Thoracic aorta (tissue), 2 donors: Measurements from ENCODE around the gene APOC3. TPM values are rescaled to one million over a fixed set of nuclear protein-coding genes. Genes with fewer than 3 reads are reported as not detected.

Source experiments
- ATAC-seq: fragments of 150-250 bp; one replicate; pipeline ENCODE4 v1.8.0; 2017; ENCODE audit warnings: low read depth; ENCODE audit not compliant: insufficient number of reproducible peaks, low FRiP score
- DNase-seq: peaks from one replicate; pipeline ENCODE4 v3.0.0-alpha.2; 2020; ENCODE audit warnings: low spot score
- H3K27ac ChIP-seq, 2 donors: fragments of 200-600 bp; sonication (generic); 1 replicate in 1 of 2; 2 replicates in 1 of 2; pipeline ENCODE4 v1.5.1; 2016; ENCODE audit warnings: mild to moderate bottlenecking in 2 of 2, moderate library complexity in 2 of 2
- H3K27me3 ChIP-seq: fragments of 200-600 bp; sonication (generic); replicated peaks from 2 replicates; pipeline ENCODE4 v1.6.0; 2016; ENCODE audit warnings: mild to moderate bottlenecking; ENCODE audit not compliant: insufficient read depth
- H3K36me3 ChIP-seq: fragments of 200-600 bp; sonication (generic); one replicate; pipeline ENCODE4 v1.5.1; 2016
- H3K4me1 ChIP-seq, 2 donors: fragments of 200-600 bp; sonication (generic); 1 replicate in 1 of 2; 2 replicates in 1 of 2; pipeline versions ENCODE4 v1.5.1 to v1.6.0; 2016; ENCODE audit warnings: low read depth in 2 of 2, mild to moderate bottlenecking in 1 of 2; ENCODE audit not compliant: control insufficient read depth in 1 of 2
- H3K4me3 ChIP-seq: fragments of 200-600 bp; sonication (generic); 2 replicates; pipeline ENCODE4 v1.5.1; 2016; ENCODE audit warnings: mild to moderate bottlenecking
- H3K9me3 ChIP-seq: fragments of 200-600 bp; sonication (generic); 2 replicates; pipeline ENCODE4 v1.5.1; 2016
- CTCF ChIP-seq: fragments of 200-600 bp; sonication (generic); IDR thresholded peaks from one replicate; pipeline ENCODE4 v1.5.1; 2019; ENCODE audit warnings: antibody characterized with exemption
- total RNA-seq, 2 donors: library from RNA; depleted of rRNA; stranded (reverse); fragments of >200 nt; gene quantifications; one replicate each; pipeline versions ENCODE4 v1.1.0 to v1.2.3, GENCODE V29; 2016

APOC3 gene
- total RNA-seq, 2 donors from 2014 or later = not detected

- TF ChIP-seq CTCF = no peak
- H3K9me3 ChIP-seq = no peaks in the 10 kb centered on the region
- ATAC-seq = no peak
- no peak overlapping the region for H3K4me3 ChIP-seq
- no peak overlapping the region for H3K27ac ChIP-seq
- peaks cover 51% of the 10 kb centered on the region for H3K36me3 ChIP-seq
- H3K4me1 ChIP-seq = no peaks in the 10 kb centered on the region
- H3K27me3 ChIP-seq = no peaks in the 10 kb centered on the region
- DNase-seq = no peak
These were observed 31.8 kb downstream of the APOC3 start for GRCh38 chr11:116861539-116861938.

DNA sequence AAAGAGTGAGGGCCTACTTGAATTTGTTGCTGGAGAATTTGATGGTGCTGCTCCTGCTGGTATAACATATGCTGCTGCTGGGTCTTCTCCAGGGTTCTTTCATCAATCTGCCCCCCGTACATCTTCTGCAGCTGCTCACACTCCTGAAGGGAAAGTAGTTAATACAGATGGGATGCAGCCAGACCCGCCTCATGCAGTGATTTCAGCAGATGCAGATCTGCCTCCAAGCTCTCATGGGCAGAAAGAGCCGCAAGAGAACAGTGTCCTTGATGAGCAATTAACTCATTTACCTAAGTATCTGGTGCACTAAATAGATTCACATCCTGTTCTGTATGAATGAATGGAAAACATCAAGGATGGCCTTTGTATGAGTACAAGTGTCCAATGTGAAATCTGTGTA is 32.5 kb downstream of the APOC3 start:
- ATAC-seq (no peak), DNase-seq (no peak)
- H3K9me3 ChIP-seq = no peaks in the 10 kb centered on the region
- H3K4me3 ChIP-seq = no peak overlapping the region
- H3K36me3 ChIP-seq = peaks cover 52% of the 10 kb centered on the region
- no peak for TF ChIP-seq CTCF
- no peaks in the 10 kb centered on the region for H3K27me3 ChIP-seq
- no peaks in the 10 kb centered on the region for H3K4me1 ChIP-seq
- H3K27ac ChIP-seq = no peak overlapping the region

- H3K36me3 ChIP-seq = peaks cover 55% of the 10 kb centered on the region
- no peak for ATAC-seq
These were observed 33.2 kb downstream of the APOC3 start for GRCh38 chr11:116862951-116863350.

DNA sequence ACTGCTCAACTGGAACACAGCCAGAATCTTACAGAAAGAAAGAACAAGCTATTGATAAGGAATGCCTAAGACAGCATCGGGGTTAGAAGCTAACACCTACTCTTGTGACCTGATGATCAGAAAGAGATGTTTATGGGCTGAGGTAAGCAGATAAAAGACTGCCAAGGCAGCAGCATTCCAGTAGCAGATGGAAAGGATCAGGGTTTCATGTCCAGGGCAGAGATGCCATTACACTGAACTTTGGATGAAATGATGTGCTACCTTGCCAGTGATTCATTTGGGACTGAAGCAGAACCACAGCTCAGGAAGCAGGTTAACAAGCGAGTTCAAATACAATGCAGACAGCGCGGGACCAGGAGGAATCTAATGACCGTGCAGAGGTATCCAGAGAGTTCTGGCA is 34.8 kb downstream of the APOC3 start:
- Histone ChIP-seq H3K4me3 (no peak overlapping the region), H3K9me3 (no peaks in the 10 kb centered on the region), H3K36me3 (peaks cover 52% of the 10 kb centered on the region), H3K4me1 (no peaks in the 10 kb centered on the region), H3K27me3 (no peaks in the 10 kb centered on the region), H3K27ac (no peak overlapping the region)
- no peak for ATAC-seq
- no peak for TF ChIP-seq CTCF
- DNase-seq = no peak

More at GRCh38 chr11:116862951-116863350, 33.2 kb downstream of the APOC3 start:
- H3K27me3 ChIP-seq = no peaks in the 10 kb centered on the region
- H3K4me3 ChIP-seq = no peak overlapping the region
- H3K9me3 ChIP-seq = no peaks in the 10 kb centered on the region
- H3K27ac ChIP-seq = no peak overlapping the region
- no peak for DNase-seq
- H3K4me1 ChIP-seq = no peaks in the 10 kb centered on the region
- TF ChIP-seq CTCF = no peak

DNA sequence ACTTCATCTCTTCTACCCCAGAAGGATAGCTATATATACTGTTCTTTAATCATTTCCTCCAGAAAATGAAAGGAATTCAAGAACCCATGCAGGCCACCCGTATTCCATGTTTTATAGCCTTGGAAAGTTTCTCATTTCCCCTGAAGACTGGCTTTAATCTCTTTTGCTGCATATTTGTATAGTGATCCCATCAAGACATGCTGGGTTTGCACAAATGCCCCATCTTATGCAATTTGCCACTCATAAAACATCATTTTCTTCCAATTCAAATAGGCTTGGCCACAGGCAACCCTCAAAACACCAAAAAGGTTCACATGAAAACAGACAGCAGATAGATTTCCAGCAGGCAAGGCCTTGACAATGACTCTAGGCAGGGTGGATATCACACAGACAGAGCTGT is 36.0 kb downstream of the APOC3 start:
- Histone ChIP-seq H3K36me3 (peaks cover 46% of the 10 kb centered on the region), H3K27me3 (no peaks in the 10 kb centered on the region), H3K9me3 (no peaks in the 10 kb centered on the region), H3K4me1 (no peaks in the 10 kb centered on the region), H3K4me3 (no peak overlapping the region), H3K27ac (no peak overlapping the region)
- no peak for DNase-seq
- no peak for ATAC-seq
- no peak for TF ChIP-seq CTCF
